HCT116 (cell line): ENCODE data around the gene TFAP2B.

Experiments used
- CEBPB ChIP-seq: IDR thresholded peaks from 2 replicates; pipeline ENCODE4 v1.6.1; 2012; ENCODE audit warnings: low read depth
- EZH2 ChIP-seq: fragments of 200-600 bp; sonication (generic); IDR thresholded peaks from 2 replicates; pipeline ENCODE4 v1.6.1; 2017; ENCODE audit warnings: antibody characterized with exemption, mixed run types
- POLR2A ChIP-seq: IDR thresholded peaks from 2 replicates; pipeline ENCODE4 v1.7.0; 2011; ENCODE audit warnings: borderline replicate concordance; ENCODE audit not compliant: insufficient read depth, insufficient read length; ENCODE audit errors: extremely low read depth
- POLR2AphosphoS5 ChIP-seq: IDR thresholded peaks from 2 replicates; pipeline ENCODE4 v1.6.1; 2011; ENCODE audit warnings: mild to moderate bottlenecking, low read depth, low read length, moderate library complexity
- RAD21 ChIP-seq: IDR thresholded peaks from 2 replicates; pipeline ENCODE4 v1.6.1; 2012; ENCODE audit warnings: low read depth, mild to moderate bottlenecking
- REST ChIP-seq: IDR thresholded peaks from 2 replicates; pipeline ENCODE4 v1.6.1; 2012; ENCODE audit warnings: low read depth
- SIN3A ChIP-seq: IDR thresholded peaks from 2 replicates; pipeline ENCODE4 v1.6.1; 2012; ENCODE audit warnings: low read depth
- TCF7L2 ChIP-seq: IDR thresholded peaks from 2 replicates; pipeline ENCODE4 v1.7.0; 2011; ENCODE audit warnings: borderline replicate concordance, inconsistent platforms; ENCODE audit not compliant: insufficient read depth, insufficient read length; ENCODE audit errors: extremely low read depth
- ZBTB33 ChIP-seq: IDR thresholded peaks from 2 replicates; pipeline ENCODE4 v1.6.1; 2011; ENCODE audit warnings: mild to moderate bottlenecking, low read length, moderate library complexity; ENCODE audit not compliant: insufficient replicate concordance; ENCODE audit errors: extremely low read depth
- ZNF274 ChIP-seq: fragments of 200-500 bp; sonication (Bioruptor generic); IDR thresholded peaks from 2 replicates; pipeline ENCODE4 v1.6.1; 2014; ENCODE audit warnings: mild to moderate bottlenecking, low read depth, low read length, inconsistent platforms
- TF ChIP-seq, protein P1 (sequence below), 3 experiments: fragments of 200-600 bp in 1 of 3; sonication (generic) in 1 of 3; IDR thresholded peaks in 2 of 3; conservative IDR thresholded peaks in 1 of 3; 2 replicates each; pipeline ENCODE4 v1.5.1; 2012 to 2017; ENCODE audit warnings: low read depth in 2 of 3, low read length in 2 of 3, antibody characterized with exemption in 1 of 3, borderline replicate concordance in 1 of 3, control low read depth in 1 of 3, mild to moderate bottlenecking in 1 of 3, mixed read lengths in 1 of 3, mixed run types in 1 of 3, moderate library complexity in 1 of 3; ENCODE audit not compliant: insufficient read depth in 1 of 3

GRCh38 chr6:50862176-50862575 lies 43.5 kb downstream of the TFAP2B start:
- TF ChIP-seq, protein P1, sequence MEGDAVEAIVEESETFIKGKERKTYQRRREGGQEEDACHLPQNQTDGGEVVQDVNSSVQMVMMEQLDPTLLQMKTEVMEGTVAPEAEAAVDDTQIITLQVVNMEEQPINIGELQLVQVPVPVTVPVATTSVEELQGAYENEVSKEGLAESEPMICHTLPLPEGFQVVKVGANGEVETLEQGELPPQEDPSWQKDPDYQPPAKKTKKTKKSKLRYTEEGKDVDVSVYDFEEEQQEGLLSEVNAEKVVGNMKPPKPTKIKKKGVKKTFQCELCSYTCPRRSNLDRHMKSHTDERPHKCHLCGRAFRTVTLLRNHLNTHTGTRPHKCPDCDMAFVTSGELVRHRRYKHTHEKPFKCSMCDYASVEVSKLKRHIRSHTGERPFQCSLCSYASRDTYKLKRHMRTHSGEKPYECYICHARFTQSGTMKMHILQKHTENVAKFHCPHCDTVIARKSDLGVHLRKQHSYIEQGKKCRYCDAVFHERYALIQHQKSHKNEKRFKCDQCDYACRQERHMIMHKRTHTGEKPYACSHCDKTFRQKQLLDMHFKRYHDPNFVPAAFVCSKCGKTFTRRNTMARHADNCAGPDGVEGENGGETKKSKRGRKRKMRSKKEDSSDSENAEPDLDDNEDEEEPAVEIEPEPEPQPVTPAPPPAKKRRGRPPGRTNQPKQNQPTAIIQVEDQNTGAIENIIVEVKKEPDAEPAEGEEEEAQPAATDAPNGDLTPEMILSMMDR (IDR thresholded peaks at IDR 0.05 in 2 of 3, conservative IDR thresholded peaks at IDR 0.05 in 1 of 3; ENCODE audit: borderline replicate concordance in 1 of 3, insufficient read depth in 1 of 3, low read depth in 2 of 3, low read length in 2 of 3) = no peak
- TF ChIP-seq POLR2A = no peak
- TF ChIP-seq EZH2 = no peak
- no peak for TF ChIP-seq CEBPB
- no peak for TF ChIP-seq ZNF274
- no peak for TF ChIP-seq POLR2AphosphoS5
- TF ChIP-seq SIN3A = no peak
- no peak for TF ChIP-seq REST
- TF ChIP-seq RAD21 = no peak
- no peak for TF ChIP-seq ZBTB33
- no peak for TF ChIP-seq TCF7L2
